Stimulated activated naive B cell treated with anti-CD40 and anti-IgM and Interleukin-4, amounts not matched to agents 10 μg/mL and 1 μg/mL and 100 μg/mL, for 72 hours (primary cell): ENCODE results near the gene STEEP1.

Experiments
- ATAC-seq, 2 donors: fragments of 150-1000 bp; cut with Tn5 transposase; replicated peaks; 2 replicates each; pipeline ENCODE4 v1.10.0; 2021; ENCODE audit warnings: moderate library complexity in 1 of 2
- DNase-seq: peaks from one replicate; pipeline ENCODE4 v3.0.0; 2021
- H3K27ac Mint-ChIP-seq: one replicate; pipeline ENCODE4 v1.8.0; 2022; ENCODE audit warnings: mild to moderate bottlenecking, mixed read lengths
- H3K27me3 Mint-ChIP-seq, 2 donors: one replicate each; pipeline ENCODE4 v1.8.0; 2022; ENCODE audit warnings: mixed read lengths in 2 of 2
- H3K36me3 Mint-ChIP-seq, 2 donors: one replicate each; pipeline ENCODE4 v1.8.0; 2022; ENCODE audit warnings: mixed read lengths in 2 of 2, mild to moderate bottlenecking in 1 of 2
- H3K4me1 Mint-ChIP-seq, 2 donors: one replicate each; pipeline ENCODE4 v1.8.0; 2022; ENCODE audit warnings: mixed read lengths in 2 of 2, mild to moderate bottlenecking in 1 of 2
- H3K4me3 Mint-ChIP-seq, 2 donors: one replicate each; pipeline ENCODE4 v1.8.0; 2022; ENCODE audit warnings: mild to moderate bottlenecking in 2 of 2, mixed read lengths in 2 of 2, moderate library complexity in 1 of 2
- H3K9me3 Mint-ChIP-seq, 2 donors: one replicate each; pipeline ENCODE4 v1.8.0; 2022; ENCODE audit warnings: mixed read lengths in 2 of 2, mild to moderate bottlenecking in 1 of 2

Gene STEEP1

DNA sequence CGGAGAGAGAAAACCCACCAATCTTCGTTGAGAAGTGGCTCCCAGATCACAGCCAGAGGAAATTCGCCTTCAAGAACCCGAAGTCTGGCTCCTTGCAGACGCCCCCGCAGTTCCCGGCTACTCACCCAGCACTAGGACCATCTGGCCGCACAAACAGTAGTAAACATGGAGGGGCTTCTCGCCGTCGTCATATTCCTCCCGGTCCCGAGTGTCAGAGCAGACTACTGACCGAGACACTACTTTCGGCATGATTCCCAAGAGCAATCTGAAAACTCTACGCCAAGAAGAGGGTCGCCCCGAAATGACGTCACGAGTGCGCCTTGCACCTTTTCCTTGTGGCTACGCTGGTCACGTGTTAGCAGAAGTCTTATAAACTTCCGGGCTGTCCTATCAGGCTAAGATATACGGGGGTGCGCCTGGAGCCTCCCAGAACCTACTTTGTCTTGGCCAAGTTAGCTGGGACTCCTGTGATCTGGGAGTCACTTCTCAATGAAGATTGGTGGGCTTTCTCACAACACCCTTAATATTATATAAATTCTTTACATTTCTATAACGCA, at the start of gene STEEP1:
STEEP1 (minus strand) TSS at position 303 of the 557 bp plus-strand sequence; CDS start at position 249, 54 bp downstream.
- peak; percentile 75 for DNase-seq
- Mint-ChIP-seq H3K9me3 (no peaks in the 10 kb centered on the region), H3K27me3 (peaks cover 0 to 7% of the 10 kb centered on the region in 2 donors), H3K4me1 (peaks cover 2 to 19% of the 10 kb centered on the region in 2 donors), H3K4me3 (peak within 1 kb of the TSS; percentile 90 to 91), H3K27ac (peak within 1 kb of the TSS; percentile 92), H3K36me3 (peaks cover 2 to 5% of the 10 kb centered on the region in 2 donors)
- ATAC-seq: peak; percentile 98 to 99

DNA sequence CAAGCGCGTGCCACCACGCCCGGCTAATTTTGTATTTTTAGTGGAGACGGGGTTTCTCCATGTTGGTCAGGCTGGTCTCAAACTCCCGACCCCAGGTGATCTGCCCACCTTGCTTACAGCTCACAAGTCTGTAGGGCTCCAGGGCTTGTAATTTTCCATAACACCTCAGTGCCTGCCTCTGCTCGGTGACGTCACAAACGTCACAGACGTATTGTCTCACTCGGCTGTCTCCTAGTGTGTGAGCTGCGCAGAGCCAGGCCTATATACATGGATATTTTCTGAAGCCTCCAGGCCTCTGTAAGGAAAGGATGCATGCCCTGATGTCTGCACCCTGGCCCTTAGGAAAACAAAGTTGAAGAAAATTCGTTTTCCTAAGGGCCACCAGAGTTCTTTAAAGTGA, 49.6 kb upstream of the STEEP1 start:
- Mint-ChIP-seq H3K4me3 (no peak overlapping the region), H3K27ac (peak overlapping the region; percentile 69), H3K4me1 (peaks cover 42 to 53% of the 10 kb centered on the region in 2 donors), H3K9me3 (no peaks in the 10 kb centered on the region), H3K27me3 (no peaks in the 10 kb centered on the region), H3K36me3 (peaks cover 10 to 24% of the 10 kb centered on the region in 2 donors)
- no peak for DNase-seq
- ATAC-seq: no peak

DNA sequence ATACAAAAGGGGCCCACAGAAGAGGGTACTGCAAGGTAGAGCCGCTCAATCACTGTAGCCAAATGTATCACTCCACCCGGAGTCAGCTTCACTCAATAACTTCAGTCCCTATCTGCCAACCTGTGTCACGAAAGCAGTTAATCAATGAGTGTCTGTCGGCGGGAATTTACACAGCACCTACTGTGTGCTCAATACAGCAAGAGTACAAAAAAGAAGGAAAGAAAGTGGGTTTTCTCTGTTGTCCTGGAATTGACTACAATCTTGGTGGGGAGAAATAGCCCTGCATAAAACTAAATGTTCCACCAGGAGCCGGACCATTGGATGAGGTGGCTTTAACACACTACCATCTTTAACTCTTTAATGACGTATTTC, 41.8 kb upstream of the STEEP1 start:
- peak overlapping the region; percentile 93 to 99 for H3K4me3 Mint-ChIP-seq
- H3K27me3 Mint-ChIP-seq: peaks cover 0 to 20% of the 10 kb centered on the region in 2 donors
- H3K9me3 Mint-ChIP-seq: no peaks in the 10 kb centered on the region
- peak overlapping the region; percentile 97 for H3K27ac Mint-ChIP-seq
- ATAC-seq (no peak), DNase-seq (no peak)
- H3K4me1 Mint-ChIP-seq: peaks cover 16% of the 10 kb centered on the region in 2 donors
- H3K36me3 Mint-ChIP-seq: peaks cover 3 to 16% of the 10 kb centered on the region in 2 donors

GRCh38 chrX:119606280-119607017, 41.2 kb upstream of the STEEP1 start, which contains the start of gene NKRF:
Gene NKRF, minus strand, starts transcription at chrX:119606424.
- Mint-ChIP-seq H3K9me3 (no peaks in the 10 kb centered on the region), H3K27ac (peak within 1 kb of the TSS; percentile 97), H3K4me3 (peak within 1 kb of the TSS; percentile 96 to 99), H3K36me3 (peaks cover 3 to 20% of the 10 kb centered on the region in 2 donors), H3K27me3 (peaks cover 0 to 20% of the 10 kb centered on the region in 2 donors), H3K4me1 (peaks cover 16 to 18% of the 10 kb centered on the region in 2 donors)
- peak; percentile 87 for DNase-seq
- peak; percentile 85 to 86 for ATAC-seq

DNA sequence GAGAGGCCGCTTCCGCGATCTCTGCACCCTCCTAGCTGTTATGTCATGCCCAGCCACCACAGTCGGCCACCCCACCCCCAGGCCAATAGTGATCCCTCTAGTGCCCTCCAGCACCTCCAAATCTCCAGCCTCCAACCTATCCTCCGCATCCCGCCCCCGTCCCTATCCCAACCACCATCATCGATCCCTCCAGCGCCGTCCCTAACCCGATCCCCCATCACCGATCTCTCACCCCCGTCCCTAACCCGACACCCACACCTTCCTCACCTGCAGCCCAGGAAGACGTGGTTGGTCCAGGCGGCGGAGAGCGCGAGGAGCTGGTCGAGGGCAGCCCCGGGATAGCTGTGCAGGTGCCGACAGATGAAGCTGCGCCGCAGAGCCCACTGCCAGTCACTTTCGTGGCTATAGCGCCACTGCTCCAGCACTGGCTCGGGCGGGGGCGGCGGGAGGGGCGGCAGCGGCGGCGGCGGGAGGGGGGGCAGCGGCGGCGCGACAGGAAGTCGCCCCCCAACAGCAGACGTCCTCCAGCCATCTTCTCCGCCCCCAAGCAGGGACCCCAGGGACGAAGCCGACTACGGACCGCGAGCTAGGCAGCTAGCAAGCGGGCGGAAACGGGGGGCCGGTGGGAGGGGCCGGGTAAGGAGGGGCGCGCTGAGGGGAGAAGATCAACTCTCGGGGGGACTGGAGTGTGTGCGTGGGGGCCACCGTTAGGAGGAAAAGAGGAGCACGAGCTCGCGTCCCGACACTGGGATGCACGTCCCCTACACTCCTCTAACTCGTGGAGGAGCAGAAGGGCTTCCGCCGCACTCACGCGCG, 40.5 kb upstream of the STEEP1 start:
- H3K4me1 Mint-ChIP-seq: peaks cover 16 to 18% of the 10 kb centered on the region in 2 donors
- ATAC-seq: peak; percentile 66 to 68
- no peak for DNase-seq
- peak overlapping the region; percentile 97 for H3K27ac Mint-ChIP-seq
- H3K4me3 Mint-ChIP-seq: peak overlapping the region; percentile 96 to 99
- peaks cover 3 to 24% of the 10 kb centered on the region in 2 donors for H3K36me3 Mint-ChIP-seq
- no peaks in the 10 kb centered on the region for H3K9me3 Mint-ChIP-seq
- H3K27me3 Mint-ChIP-seq: peaks cover 0 to 20% of the 10 kb centered on the region in 2 donors

- Mint-ChIP-seq H3K27ac (peak overlapping the region; percentile 96), H3K27me3 (peaks cover 0 to 20% of the 10 kb centered on the region in 2 donors), H3K4me3 (peak overlapping the region; percentile 96 to 99), H3K9me3 (no peaks in the 10 kb centered on the region), H3K36me3 (peaks cover 3 to 24% of the 10 kb centered on the region in 2 donors), H3K4me1 (peaks cover 16 to 17% of the 10 kb centered on the region in 2 donors)
- ATAC-seq: no peak
- DNase-seq: no peak
These were observed 39.7 kb upstream of the STEEP1 start for GRCh38 chrX:119604766-119605463.

DNA sequence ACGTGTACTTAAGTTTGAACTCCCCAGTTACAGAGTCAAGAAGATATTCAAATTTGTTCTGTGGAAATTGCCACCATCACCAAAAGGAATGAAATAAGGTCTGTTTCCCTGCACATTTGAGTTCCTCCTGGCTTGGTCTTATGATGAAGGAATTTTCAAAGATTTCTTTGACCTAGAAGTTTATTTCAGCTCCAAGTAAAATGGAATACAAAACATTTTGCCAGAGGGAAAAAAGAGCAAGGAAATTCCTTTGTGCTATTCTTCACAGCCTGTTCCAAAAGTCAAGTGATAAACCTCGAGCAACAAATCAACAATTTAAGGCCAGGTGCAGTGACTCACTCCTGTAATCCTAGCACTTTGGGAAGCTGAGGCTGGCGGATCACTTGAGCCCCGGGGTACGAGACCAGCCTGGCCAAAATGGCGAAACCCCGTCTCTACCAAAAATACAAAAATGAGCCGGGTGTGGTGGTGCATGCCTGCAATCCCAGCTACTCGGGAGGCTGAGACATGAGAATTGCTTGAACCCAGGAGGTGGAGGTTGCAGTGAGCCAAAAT, 37.6 kb upstream of the STEEP1 start:
- H3K4me1 Mint-ChIP-seq: peaks cover 16 to 18% of the 10 kb centered on the region in 2 donors
- peaks cover 6 to 28% of the 10 kb centered on the region in 2 donors for H3K36me3 Mint-ChIP-seq
- H3K9me3 Mint-ChIP-seq: no peaks in the 10 kb centered on the region
- H3K27ac Mint-ChIP-seq: no peak overlapping the region
- ATAC-seq (no peak), DNase-seq (no peak)
- no peak overlapping the region for H3K4me3 Mint-ChIP-seq
- peaks cover 0 to 20% of the 10 kb centered on the region in 2 donors for H3K27me3 Mint-ChIP-seq

- Mint-ChIP-seq H3K36me3 (peaks cover 8 to 16% of the 10 kb centered on the region in 2 donors), H3K4me1 (peaks cover 0 to 4% of the 10 kb centered on the region in 2 donors), H3K27ac (no peak overlapping the region), H3K4me3 (no peak overlapping the region), H3K9me3 (no peaks in the 10 kb centered on the region), H3K27me3 (no peaks in the 10 kb centered on the region)
- DNase-seq (no peak), ATAC-seq (no peak)
These were observed 24.6 kb upstream of the STEEP1 start for GRCh38 chrX:119589810-119590209.

GRCh38 chrX:119583431-119584059, 18.3 kb upstream of the STEEP1 start:
- Mint-ChIP-seq H3K9me3 (no peaks in the 10 kb centered on the region), H3K27me3 (no peaks in the 10 kb centered on the region), H3K4me1 (peaks cover 5 to 24% of the 10 kb centered on the region in 2 donors), H3K36me3 (peaks cover 0 to 5% of the 10 kb centered on the region in 2 donors), H3K27ac (peak overlapping the region; percentile 21), H3K4me3 (no peak overlapping the region)
- ATAC-seq: no peak
- DNase-seq: no peak

DNA sequence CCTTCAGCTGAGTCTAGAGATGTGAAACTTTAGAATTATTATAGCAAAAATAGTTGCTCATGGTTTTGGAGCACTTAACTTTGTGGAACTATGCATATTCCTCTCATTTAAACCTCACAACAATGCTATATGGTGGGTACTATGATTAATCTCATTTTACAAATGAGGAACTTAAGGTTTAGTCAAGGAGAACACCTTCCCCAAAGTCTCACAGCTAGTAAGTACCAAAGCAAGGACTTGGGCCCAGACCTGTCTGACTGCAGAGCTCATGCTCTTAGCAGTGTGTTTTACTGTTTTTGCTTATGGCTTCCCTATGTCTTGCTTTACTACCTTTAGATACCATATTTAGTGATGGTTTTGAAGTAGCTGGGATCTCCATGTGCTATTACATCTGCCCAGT, 14.2 kb upstream of the STEEP1 start:
- DNase-seq: peak; percentile 9
- Mint-ChIP-seq H3K9me3 (no peaks in the 10 kb centered on the region), H3K27me3 (no peaks in the 10 kb centered on the region), H3K27ac (peak overlapping the region; percentile 37), H3K36me3 (peaks cover 0 to 3% of the 10 kb centered on the region in 2 donors), H3K4me3 (peak overlapping the region in 1 of 2 donors; percentile 11), H3K4me1 (peaks cover 7 to 25% of the 10 kb centered on the region in 2 donors)
- peak; percentile 91 to 93 for ATAC-seq

GRCh38 chrX:119574394-119575266, 9.4 kb upstream of the STEEP1 start, which contains the start of gene UBE2A:
Gene UBE2A, plus strand, starts transcription at chrX:119574563. Its CDS starts 149 bp downstream, at chrX:119574712.
- Mint-ChIP-seq H3K27ac (peak within 1 kb of the TSS; percentile 85), H3K27me3 (peaks cover 0 to 15% of the 10 kb centered on the region in 2 donors), H3K9me3 (no peaks in the 10 kb centered on the region), H3K4me3 (peak within 1 kb of the TSS; percentile 87 to 97), H3K36me3 (peaks cover 0 to 3% of the 10 kb centered on the region in 2 donors), H3K4me1 (peaks cover 11 to 26% of the 10 kb centered on the region in 2 donors)
- DNase-seq (peak; percentile 80), ATAC-seq (peak; percentile 86 to 91)

- H3K36me3 Mint-ChIP-seq: peaks cover 0 to 3% of the 10 kb centered on the region in 2 donors
- peaks cover 9 to 20% of the 10 kb centered on the region in 2 donors for H3K4me1 Mint-ChIP-seq
- peaks cover 0 to 18% of the 10 kb centered on the region in 2 donors for H3K27me3 Mint-ChIP-seq
- peak overlapping the region; percentile 87 to 97 for H3K4me3 Mint-ChIP-seq
- peak; percentile 7 to 35 for ATAC-seq
- DNase-seq: no peak
- no peaks in the 10 kb centered on the region for H3K9me3 Mint-ChIP-seq
- peak overlapping the region; percentile 85 for H3K27ac Mint-ChIP-seq
These were observed 8.7 kb upstream of the STEEP1 start for GRCh38 chrX:119573840-119574393.
